NT2/D1 (cell line): ENCODE results near the gene MYO5B.
A peak's percentile ranks its signal among the peaks of the same experiment; 100 is the strongest.

Source experiments
- DNase-seq: peaks from one replicate; pipeline ENCODE4 v3.0.0-alpha.2; 2011; ENCODE audit warnings: low read depth, low spot score
- H3K27me3 ChIP-seq: 2 replicates; pipeline ENCODE4 v1.6.0; 2011; ENCODE audit warnings: mild to moderate bottlenecking; ENCODE audit not compliant: insufficient read length, insufficient read depth
- H3K36me3 ChIP-seq: 2 replicates; pipeline ENCODE4 v1.6.1; 2011; ENCODE audit warnings: mild to moderate bottlenecking, low read length, mixed read lengths; ENCODE audit not compliant: insufficient read depth, insufficient read length
- H3K4me1 ChIP-seq: 2 replicates; pipeline ENCODE4 v1.5.1; 2011; ENCODE audit not compliant: insufficient read depth, insufficient read length
- H3K4me3 ChIP-seq: 2 replicates; pipeline ENCODE4 v1.5.1; 2011; ENCODE audit warnings: low read depth; ENCODE audit not compliant: insufficient read length
- H3K9ac ChIP-seq: 2 replicates; pipeline ENCODE4 v1.6.0; 2011; ENCODE audit warnings: low read depth; ENCODE audit not compliant: insufficient read length
- H3K9me3 ChIP-seq: 2 replicates; pipeline ENCODE4 v1.5.1; 2011; ENCODE audit warnings: mild to moderate bottlenecking, low read length; ENCODE audit not compliant: insufficient read depth
- SUZ12 ChIP-seq: IDR thresholded peaks from 2 replicates; pipeline ENCODE4 v1.6.1; 2011; ENCODE audit not compliant: insufficient read length, insufficient read depth; ENCODE audit errors: extremely low read depth
- YY1 ChIP-seq: IDR thresholded peaks from 2 replicates; pipeline ENCODE4 v1.6.1; 2011; ENCODE audit not compliant: insufficient read length, insufficient read depth
- ZNF274 ChIP-seq: IDR thresholded peaks from 2 replicates; pipeline ENCODE4 v1.6.1; 2011; ENCODE audit warnings: mild to moderate bottlenecking, low read depth, low read length

MYO5B gene

GRCh38 chr18:49853436-49853835 lies 341.5 kb downstream of the MYO5B start:
- peaks cover 6% of the 10 kb centered on the region for H3K4me1 ChIP-seq
- no peaks in the 10 kb centered on the region for H3K27me3 ChIP-seq
- TF ChIP-seq YY1: no peak
- H3K4me3 ChIP-seq: no peak overlapping the region
- no peak for DNase-seq
- H3K9ac ChIP-seq: no peak overlapping the region
- no peaks in the 10 kb centered on the region for H3K36me3 ChIP-seq
- no peaks in the 10 kb centered on the region for H3K9me3 ChIP-seq

GRCh38 chr18:49853011-49853410 lies 341.9 kb downstream of the MYO5B start:
- DNase-seq: no peak
- TF ChIP-seq SUZ12: no peak
- TF ChIP-seq ZNF274: no peak
- TF ChIP-seq YY1: no peak
- Histone ChIP-seq H3K27me3 (no peaks in the 10 kb centered on the region), H3K9ac (no peak overlapping the region), H3K9me3 (no peaks in the 10 kb centered on the region), H3K36me3 (peaks cover 1% of the 10 kb centered on the region), H3K4me1 (peaks cover 6% of the 10 kb centered on the region), H3K4me3 (no peak overlapping the region)

- H3K9ac ChIP-seq: no peak overlapping the region
These were observed 343.3 kb downstream of the MYO5B start for GRCh38 chr18:49851624-49852023.

GRCh38 chr18:49850636-49851035 lies 344.3 kb downstream of the MYO5B start:
- no peak for DNase-seq
- peaks cover 8% of the 10 kb centered on the region for H3K4me1 ChIP-seq
- no peak overlapping the region for H3K9ac ChIP-seq

More at GRCh38 chr18:49851624-49852023, 343.3 kb downstream of the MYO5B start:
- TF ChIP-seq SUZ12 (no peak), YY1 (no peak), ZNF274 (no peak)
- H3K27me3 ChIP-seq: no peaks in the 10 kb centered on the region
- no peaks in the 10 kb centered on the region for H3K9me3 ChIP-seq
- H3K4me1 ChIP-seq: peaks cover 8% of the 10 kb centered on the region
- no peak for DNase-seq
- H3K4me3 ChIP-seq: no peak overlapping the region
- peaks cover 4% of the 10 kb centered on the region for H3K36me3 ChIP-seq

GRCh38 chr18:49849331-49850217 lies 345.4 kb downstream of the MYO5B start:
- DNase-seq: peak; percentile 44
- TF ChIP-seq SUZ12 (no peak), ZNF274 (no peak), YY1 (no peak)
- H3K4me1 ChIP-seq: peaks cover 8% of the 10 kb centered on the region
- H3K9ac ChIP-seq: no peak overlapping the region
- H3K36me3 ChIP-seq: peaks cover 4% of the 10 kb centered on the region
- H3K27me3 ChIP-seq: no peaks in the 10 kb centered on the region
- no peaks in the 10 kb centered on the region for H3K9me3 ChIP-seq
- H3K4me3 ChIP-seq: no peak overlapping the region

More at GRCh38 chr18:49850636-49851035, 344.3 kb downstream of the MYO5B start:
- peaks cover 4% of the 10 kb centered on the region for H3K36me3 ChIP-seq
- H3K27me3 ChIP-seq: no peaks in the 10 kb centered on the region
- H3K9me3 ChIP-seq: no peaks in the 10 kb centered on the region
- H3K4me3 ChIP-seq: no peak overlapping the region
- TF ChIP-seq YY1 (no peak), SUZ12 (no peak), ZNF274 (no peak)

- Histone ChIP-seq H3K36me3 (peaks cover 4% of the 10 kb centered on the region), H3K9ac (no peak overlapping the region), H3K4me1 (peaks cover 8% of the 10 kb centered on the region), H3K27me3 (no peaks in the 10 kb centered on the region), H3K9me3 (no peaks in the 10 kb centered on the region), H3K4me3 (no peak overlapping the region)
- no peak for DNase-seq
- no peak for TF ChIP-seq YY1
- no peak for TF ChIP-seq SUZ12
- TF ChIP-seq ZNF274: no peak
These were observed 346.8 kb downstream of the MYO5B start for GRCh38 chr18:49848115-49848514.

GRCh38 chr18:49847524-49847923 lies 347.4 kb downstream of the MYO5B start:
- TF ChIP-seq ZNF274 (no peak), SUZ12 (no peak), YY1 (no peak)
- H3K9ac ChIP-seq: no peak overlapping the region
- H3K36me3 ChIP-seq: peaks cover 4% of the 10 kb centered on the region
- DNase-seq: no peak
- H3K4me1 ChIP-seq: peaks cover 8% of the 10 kb centered on the region
- H3K4me3 ChIP-seq: no peak overlapping the region
- H3K9me3 ChIP-seq: no peaks in the 10 kb centered on the region
- no peaks in the 10 kb centered on the region for H3K27me3 ChIP-seq
